Non-pigmented ciliary epithelial cell (primary cell): ENCODE results near the gene DSTN.
A peak's percentile ranks its signal among the peaks of the same experiment; 100 is the strongest.

Source experiments
- DNase-seq: peaks from one replicate; pipeline ENCODE4 v3.0.0-alpha.2; 2010; ENCODE audit warnings: low read depth

The DSTN gene

DNA sequence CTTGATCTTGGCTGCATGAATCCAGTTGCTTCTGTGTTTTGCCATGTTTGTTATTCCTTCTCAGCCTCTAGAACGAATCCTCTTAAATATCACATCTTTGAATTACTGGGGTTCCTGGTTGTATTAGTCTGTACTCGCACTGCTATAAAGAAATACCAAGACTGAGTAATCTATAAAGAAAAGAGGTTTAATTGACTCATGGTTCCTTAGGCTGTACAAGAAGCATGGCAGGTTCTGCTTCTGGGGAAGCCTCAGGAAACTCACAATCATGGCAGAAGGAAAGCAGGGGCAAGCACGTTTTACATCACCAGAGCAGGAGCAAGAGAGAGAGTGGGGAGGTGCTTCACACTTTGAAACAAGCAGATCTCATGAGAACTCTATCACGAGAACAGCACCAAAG, 20.7 kb upstream of the DSTN start:
- no peak for DNase-seq

DNA sequence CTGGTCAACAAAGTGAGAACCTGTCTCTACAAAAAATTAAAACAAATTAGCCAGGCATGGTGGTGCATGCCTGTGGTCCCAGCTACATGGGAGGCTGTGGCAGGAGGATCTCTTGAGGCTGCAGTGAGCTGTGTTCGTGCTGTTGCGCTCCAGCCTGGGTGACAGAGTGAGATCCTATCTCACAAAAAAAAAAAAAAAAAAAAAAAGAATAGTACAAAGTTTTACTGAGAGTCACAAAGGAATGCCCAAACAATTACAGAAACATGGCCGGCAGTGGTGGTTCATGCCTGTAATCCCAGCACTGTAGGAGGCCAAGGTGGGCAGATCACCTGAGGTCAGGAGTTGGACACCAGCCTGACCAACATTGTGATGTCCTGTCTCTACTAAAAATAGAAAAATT, 14.8 kb upstream of the DSTN start:
- no peak for DNase-seq

DNA sequence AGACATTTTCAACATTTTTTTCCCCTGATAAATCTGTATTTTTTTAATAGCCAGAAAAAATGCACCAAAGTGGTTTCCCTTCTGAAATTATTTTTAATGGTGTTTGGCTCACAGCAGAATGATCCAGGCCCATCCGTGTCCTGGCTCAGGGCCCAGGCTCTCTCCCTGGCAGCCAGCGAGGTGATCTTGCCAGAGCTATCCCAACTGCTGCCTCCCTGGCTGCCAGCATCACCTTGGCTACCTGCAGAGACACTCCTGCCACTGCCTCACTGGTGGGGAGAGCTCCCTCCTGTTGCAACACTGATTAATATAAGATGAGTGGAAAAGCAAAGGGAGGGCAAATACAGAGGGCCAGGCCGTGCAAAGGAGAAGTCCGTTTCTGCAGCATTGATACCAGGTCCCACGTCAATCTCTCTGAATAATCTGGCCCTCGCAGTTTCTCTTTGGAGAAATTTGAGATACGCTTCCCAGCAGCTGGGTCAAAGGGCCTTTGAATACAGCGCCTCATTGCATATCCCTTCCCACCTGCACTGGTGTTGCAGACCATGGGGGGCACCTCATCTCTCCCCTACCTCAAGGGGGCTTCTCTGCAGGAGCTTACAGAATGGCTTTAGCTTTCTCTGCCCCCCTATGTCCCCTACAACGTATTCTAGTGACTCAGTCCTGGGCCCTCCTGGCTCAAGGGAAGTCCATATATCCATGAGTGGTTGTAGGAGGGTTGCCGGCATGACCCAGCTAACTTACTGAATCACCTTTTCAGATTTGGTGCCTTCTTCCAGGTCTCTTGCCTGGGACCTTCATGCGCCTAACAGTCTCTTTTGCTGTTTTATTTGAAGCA, 12.8 kb upstream of the DSTN start:
- DNase-seq, result no peak

- DNase-seq, result no peak
These were observed 12.2 kb upstream of the DSTN start for GRCh38 chr20:17557675-17558006.

DNA sequence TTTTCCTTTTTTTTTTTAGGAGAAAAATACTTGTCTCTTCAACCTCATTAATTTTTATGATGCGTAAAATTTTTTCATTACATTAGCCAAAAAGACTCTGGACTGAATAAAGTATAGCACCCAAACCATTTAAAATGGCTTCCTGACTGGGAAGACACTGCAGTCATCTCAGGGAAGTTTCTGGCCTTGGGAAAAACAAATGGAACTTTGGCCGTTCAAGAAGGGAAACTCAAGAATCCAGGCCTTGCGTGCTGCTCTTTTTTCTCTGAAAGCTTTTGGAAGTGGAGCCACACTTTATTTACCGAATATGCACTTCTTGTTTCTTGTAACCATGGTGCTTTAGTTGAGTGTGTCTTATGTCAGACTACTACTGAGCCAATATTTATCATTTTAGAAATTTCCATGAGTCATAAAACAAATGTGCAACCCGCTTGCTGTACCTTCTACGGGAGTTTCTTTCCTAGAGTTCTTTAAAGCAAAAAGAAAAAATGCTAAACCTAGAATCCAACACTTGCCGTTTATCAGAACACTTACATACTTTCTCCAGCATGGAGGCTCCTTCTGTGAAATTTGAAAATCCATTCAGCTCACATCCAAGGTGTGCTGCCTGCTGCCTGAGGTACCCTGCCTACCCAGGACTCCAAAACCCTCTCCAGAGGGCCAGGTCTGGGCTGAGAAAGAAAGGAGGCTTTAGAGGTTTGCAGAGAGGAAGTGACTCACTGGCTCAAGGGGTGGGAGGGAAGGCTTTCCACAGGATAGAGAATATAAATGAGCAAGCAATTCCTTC, 11.5 kb upstream of the DSTN start:
- no peak for DNase-seq

- no peak for DNase-seq
These were observed 11.0 kb upstream of the DSTN start for GRCh38 chr20:17558941-17559304.

DNA sequence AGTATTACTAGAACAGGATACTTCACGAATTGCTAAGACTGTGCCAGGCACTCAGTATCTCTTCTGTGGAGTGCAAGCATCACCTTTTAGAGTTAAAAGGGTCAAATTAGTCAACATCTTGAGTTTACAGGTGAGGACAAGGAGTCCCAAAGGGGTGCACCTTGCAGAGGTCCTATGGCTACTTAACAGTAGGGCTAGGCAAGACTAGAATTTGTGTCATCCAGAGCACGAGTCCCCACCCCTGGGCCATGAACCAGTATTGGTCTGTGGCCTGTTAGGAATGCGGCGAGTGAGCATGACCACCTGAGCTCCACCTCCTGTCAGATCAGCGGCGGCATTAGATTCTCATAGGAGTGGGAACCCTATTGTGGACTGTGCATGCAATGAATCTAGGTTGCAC, 10.5 kb upstream of the DSTN start:
- DNase-seq, result no peak

- no peak for DNase-seq
These were observed 9.4 kb upstream of the DSTN start for GRCh38 chr20:17560344-17561074.

DNA sequence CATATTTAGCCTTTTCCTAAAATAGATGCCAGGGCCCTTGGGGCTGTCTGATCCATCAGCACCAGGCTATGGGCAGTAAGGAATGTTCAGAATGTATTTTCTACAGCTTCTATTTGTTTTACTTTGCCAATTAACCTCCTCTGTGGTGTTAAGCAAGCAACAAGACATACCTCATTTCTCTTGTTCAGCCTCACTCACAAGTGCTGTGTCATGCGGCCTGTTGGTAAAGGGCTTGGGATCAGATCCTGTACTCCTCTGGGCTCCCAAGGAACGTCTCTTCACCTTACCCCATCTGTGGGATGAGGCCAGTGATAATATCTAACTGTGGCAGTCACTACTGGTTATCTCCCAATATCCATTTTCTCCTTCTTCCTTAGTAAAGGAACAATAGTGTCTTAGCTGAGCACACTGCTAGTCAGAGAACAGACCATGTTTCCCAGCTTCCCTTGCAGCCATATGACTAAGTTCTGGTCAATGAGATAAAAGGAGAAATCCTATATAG, 7.0 kb upstream of the DSTN start:
- no peak for DNase-seq

DNA sequence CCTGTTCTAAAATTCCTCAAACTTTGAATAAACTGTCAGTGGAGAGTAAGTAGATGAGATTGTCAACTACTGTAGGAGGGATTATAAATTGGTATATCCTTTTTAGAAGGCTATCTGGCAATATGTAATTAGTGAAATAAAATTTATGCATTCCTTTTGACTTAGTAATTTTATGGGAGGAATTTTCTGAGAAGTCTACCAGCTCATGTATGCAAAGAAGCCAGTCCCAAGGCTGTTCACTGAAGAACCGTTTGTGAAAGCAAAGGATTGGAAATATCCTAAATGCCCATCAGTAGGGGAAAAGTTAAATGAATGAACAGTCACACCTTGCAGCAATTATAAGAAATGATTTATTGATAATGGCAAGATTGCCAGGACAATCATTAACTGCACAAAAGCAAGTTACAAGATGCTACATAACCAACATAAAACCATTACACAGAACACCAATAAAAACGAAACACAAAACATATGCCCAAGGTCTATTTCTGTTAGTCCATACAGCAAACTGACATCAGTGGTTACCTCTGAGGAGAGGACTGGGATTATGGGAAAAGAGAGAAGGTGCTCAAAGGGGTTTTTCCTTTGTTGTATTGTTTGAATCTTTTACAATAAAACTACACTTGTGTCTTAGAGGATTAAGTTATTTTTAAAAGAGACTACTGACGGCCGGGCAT, 4.6 kb upstream of the DSTN start:
- DNase-seq, result no peak

- DNase-seq, result no peak
These were observed 3.5 kb upstream of the DSTN start for GRCh38 chr20:17566345-17566744.

DNA sequence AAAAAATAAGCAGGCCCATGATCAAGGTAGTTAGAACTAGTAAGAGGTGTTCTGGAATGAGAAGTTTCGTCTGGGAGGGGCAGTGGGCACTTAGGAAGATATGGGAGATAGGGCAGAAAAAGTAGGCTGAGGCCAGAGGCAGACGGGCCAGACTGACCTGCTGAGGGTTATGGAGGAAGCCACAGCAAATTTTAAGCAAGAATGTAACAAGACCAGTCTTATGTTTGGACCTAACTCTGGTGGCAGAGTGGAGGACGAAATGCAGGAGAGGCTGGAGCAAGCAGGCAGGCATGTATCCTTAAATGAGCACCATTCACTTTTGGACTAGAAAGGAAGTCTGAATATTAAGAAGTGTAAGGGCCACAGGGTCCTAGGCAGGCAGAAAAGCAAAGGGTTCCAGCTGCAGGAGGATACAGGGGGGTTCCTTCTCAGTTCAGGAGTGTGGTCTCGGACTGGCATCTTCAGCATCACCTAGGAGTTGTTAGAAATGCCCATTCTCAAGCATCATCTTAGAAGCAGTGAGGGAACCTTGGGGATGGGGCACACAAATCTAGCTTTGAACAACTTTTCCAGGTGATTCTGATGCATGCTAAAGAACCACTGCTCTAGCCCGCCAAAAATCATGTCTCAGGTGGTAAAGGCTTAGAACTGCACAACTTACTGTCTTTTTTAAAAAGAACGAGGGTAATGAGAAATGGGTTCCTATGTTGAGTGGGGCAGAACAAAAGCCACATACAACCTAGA, 1.7 kb upstream of the DSTN start:
- DNase-seq, result no peak

GRCh38 chr20:17568972-17569521, 828 bp upstream of the DSTN start:
- DNase-seq, result peak; percentile 91

- DNase-seq, result no peak
These were observed 675 bp downstream of the DSTN start for GRCh38 chr20:17570347-17571152.

- no peak for DNase-seq
These were observed 1.3 kb downstream of the DSTN start for GRCh38 chr20:17571153-17571527.

DNA sequence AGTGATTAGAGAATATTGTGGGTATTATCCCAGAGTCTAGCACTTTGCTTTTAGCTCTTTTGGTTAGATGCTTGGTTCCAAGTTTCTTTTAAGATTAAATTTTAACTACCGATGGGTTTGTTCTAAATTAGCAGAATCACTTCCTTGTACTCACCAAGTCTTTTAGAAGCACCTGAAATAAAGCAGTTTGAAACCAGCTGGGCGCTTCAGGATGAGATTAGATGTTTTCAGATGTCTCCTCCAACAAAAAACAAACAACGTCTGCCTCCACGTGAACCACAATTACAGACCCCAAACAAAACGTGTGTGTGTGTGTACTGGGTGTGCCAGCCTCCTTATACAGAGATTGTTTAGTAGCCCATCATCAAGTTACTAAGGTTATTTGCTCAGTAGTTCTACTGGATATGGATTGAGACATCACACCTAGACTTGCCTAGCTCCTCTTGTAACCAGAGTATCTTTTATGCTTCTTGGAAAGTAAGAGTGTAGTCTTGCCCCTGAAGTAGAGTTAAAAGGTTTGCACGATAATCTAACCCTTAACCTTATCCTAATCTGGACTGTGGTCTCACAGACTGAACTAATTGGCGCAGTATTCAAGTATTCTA, 2.3 kb downstream of the DSTN start:
- no peak for DNase-seq

- no peak for DNase-seq
These were observed 3.6 kb downstream of the DSTN start for GRCh38 chr20:17573463-17573862.

DNA sequence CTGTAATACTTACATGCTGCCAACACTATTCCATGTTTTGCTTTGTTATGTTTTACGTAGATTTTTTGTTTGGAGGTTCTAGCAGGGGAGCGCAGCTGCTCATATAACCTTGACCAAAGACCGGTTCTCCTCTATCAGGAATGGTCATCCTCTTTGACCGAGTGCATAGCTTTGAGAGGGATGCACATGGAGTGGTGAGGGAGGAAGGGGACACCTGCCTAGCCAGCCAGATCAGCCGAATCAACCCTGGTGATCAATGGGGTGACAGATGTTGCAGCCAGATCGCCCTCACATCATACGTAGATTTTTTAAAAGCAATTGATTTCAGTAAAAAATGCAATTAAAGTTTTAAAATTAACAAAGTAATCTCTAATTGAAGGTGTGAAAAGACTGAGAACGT, 6.3 kb downstream of the DSTN start:
- no peak for DNase-seq

DNA sequence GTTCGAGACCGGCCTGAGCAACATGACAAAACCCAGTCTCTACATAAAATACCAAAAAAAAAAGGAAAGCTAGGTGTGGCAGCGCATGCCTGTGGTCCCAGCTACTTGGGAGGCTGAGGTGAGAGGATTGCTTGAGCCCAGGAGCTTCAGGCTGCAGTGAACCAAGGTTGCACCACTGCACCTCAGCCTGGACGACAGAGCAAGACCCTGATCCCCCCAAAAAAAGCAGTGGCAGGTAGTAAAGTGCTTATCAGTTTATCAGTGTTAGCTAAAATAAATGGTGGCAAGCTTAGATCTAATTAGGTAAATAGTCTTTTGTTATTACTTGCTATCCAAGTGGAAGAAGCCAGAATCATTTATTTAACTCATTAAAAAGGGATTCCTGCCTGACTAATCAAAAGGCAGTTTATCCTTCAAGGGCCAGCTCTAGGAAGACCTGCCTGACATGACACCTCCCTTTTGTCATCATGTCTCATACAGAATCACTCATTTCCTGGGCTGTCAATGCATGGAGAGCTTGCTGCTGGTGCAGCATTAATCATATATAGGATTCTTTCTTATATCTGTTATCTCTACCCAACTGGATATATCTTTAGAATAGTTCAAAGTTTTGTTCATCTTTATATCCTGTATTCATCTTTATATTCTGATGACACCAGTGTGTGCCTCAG, 9.6 kb downstream of the DSTN start:
- no peak for DNase-seq
